HFFc6 (cell line): ENCODE measurements around the gene TRIB2. TPM values are rescaled to one million over a fixed set of nuclear protein-coding genes. Genes with fewer than 3 reads are reported as not detected.

Source experiments
- DNase-seq: peaks from one replicate; pipeline ENCODE4 v3.0.0-alpha.2; 2018
- H3K27ac Mint-ChIP-seq: 2 replicates; pipeline ENCODE4 v1.8.0; 2020; ENCODE audit warnings: mild to moderate bottlenecking, mixed read lengths
- H3K27me3 Mint-ChIP-seq: 2 replicates; pipeline ENCODE4 v1.8.0; 2021; ENCODE audit warnings: mild to moderate bottlenecking, moderate library complexity, mixed read lengths; ENCODE audit not compliant: insufficient read depth
- H3K36me3 Mint-ChIP-seq: 2 replicates; pipeline ENCODE4 v1.8.0; 2021; ENCODE audit warnings: low read depth, mixed read lengths
- H3K4me1 Mint-ChIP-seq: 2 replicates; pipeline ENCODE4 v1.8.0; 2020; ENCODE audit warnings: low read depth, mixed read lengths
- H3K4me3 Mint-ChIP-seq: 2 replicates; pipeline ENCODE4 v1.8.0; 2020; ENCODE audit warnings: mild to moderate bottlenecking, moderate library complexity, mixed read lengths
- H3K9me3 Mint-ChIP-seq: 2 replicates; pipeline ENCODE4 v1.8.0; 2020; ENCODE audit warnings: mild to moderate bottlenecking, mixed read lengths
- CTCF ChIP-seq: fragments of 200-600 bp; sonication (generic); IDR thresholded peaks from 2 replicates; pipeline ENCODE4 v1.5.0; 2021; ENCODE audit warnings: antibody characterized with exemption, mild to moderate bottlenecking
- microRNA-seq: library from miRNA; unstranded; fragments of <30 nt; microRNA quantifications from one replicate; pipeline ENCODE4, GENCODE V29; 2019
- total RNA-seq, 6 experiments: library from RNA; stranded (reverse); fragmentation: NEBNext Ultra II Directional; extraction: Animal tissue kit (Norgen Biotek cat#: 25700); gene quantifications; 2 replicates in 1 of 6; 3 replicates in 5 of 6; pipeline ENCODE4 v1.2.3, GENCODE V29; 2021

Gene TRIB2
- total RNA-seq, 6 experiments from 2014 or later: 13.6 to 22.9 (median 16.8) TPM

- Mint-ChIP-seq H3K27ac (no peak overlapping the region), H3K9me3 (no peaks in the 10 kb centered on the region), H3K36me3 (0 out of 2 replicates have a peak, but pooled peaks cover 6% of the 10 kb centered on the region), H3K4me1 (peaks cover 1% of the 10 kb centered on the region; the same call in 1 of the 2 replicates), H3K4me3 (no peak overlapping the region), H3K27me3 (no peaks in the 10 kb centered on the region; the same call in 1 of the 2 replicates)
- DNase-seq: no peak
- no peak for TF ChIP-seq CTCF
These were observed 64.6 kb downstream of the TRIB2 start for GRCh38 chr2:12781329-12781728.

GRCh38 chr2:12787891-12788801 lies 71.4 kb downstream of the TRIB2 start:
- Mint-ChIP-seq H3K36me3 (peaks cover 10% of the 10 kb centered on the region; the same call in 1 of the 2 replicates), H3K9me3 (no peaks in the 10 kb centered on the region), H3K27ac (peak overlapping the region; percentile 89), H3K4me1 (peaks cover 28% of the 10 kb centered on the region), H3K4me3 (peak overlapping the region; percentile 72), H3K27me3 (no peaks in the 10 kb centered on the region)
- DNase-seq: peak; percentile 79
- TF ChIP-seq CTCF: no peak

GRCh38 chr2:12791906-12792305 lies 75.2 kb downstream of the TRIB2 start:
- no peaks in the 10 kb centered on the region for H3K27me3 Mint-ChIP-seq
- no peak overlapping the region for H3K4me3 Mint-ChIP-seq
- DNase-seq: no peak
- no peaks in the 10 kb centered on the region for H3K9me3 Mint-ChIP-seq
- peaks cover 22% of the 10 kb centered on the region for H3K4me1 Mint-ChIP-seq
- TF ChIP-seq CTCF: no peak
- peaks cover 4% of the 10 kb centered on the region; the same call in 1 of the 2 replicates for H3K36me3 Mint-ChIP-seq
- no peak overlapping the region for H3K27ac Mint-ChIP-seq

Small RNA genes within 50 kb of the gene (microRNA-seq; reads per million reads assigned to microRNA genes)
- gene MIR3125: 2.3 reads per million
